Measurements from ENCODE around the gene ZNF804B. TPM values are rescaled to one million over a fixed set of nuclear protein-coding genes. Genes with fewer than 3 reads are reported as not detected.

The ZNF804B gene
- polyA plus RNA-seq, 2 donors, result not detected

GRCh38 chr7:88818552-88818951 lies 59.1 kb downstream of the ZNF804B start:
- Histone ChIP-seq H3K9me3 (ENCODE audit: control insufficient read depth in 2 of 2, insufficient read depth in 1 of 2, low read depth in 1 of 2, low read length in 1 of 2) (no peaks in the 10 kb centered on the region), H3K36me3 (ENCODE audit: control insufficient read depth in 2 of 2, insufficient read depth in 2 of 2, low read length in 1 of 2) (no peaks in the 10 kb centered on the region), H3K27me3 (ENCODE audit: control insufficient read depth in 1 of 2, insufficient read depth in 2 of 2, low read length in 2 of 2) (no peaks in the 10 kb centered on the region), H3K4me3 (ENCODE audit: low read depth in 1 of 2, low read length in 2 of 2) (no peak overlapping the region), H3K27ac (ENCODE audit: low read depth in 2 of 2, low read length in 1 of 2) (no peak overlapping the region), H3K4me1 (ENCODE audit: control insufficient read depth in 2 of 2, insufficient read depth in 2 of 2, low read length in 1 of 2) (no peaks in the 10 kb centered on the region)

GRCh38 chr7:88826222-88826621 lies 66.7 kb downstream of the ZNF804B start:
- no peaks in the 10 kb centered on the region for H3K36me3 ChIP-seq (ENCODE audit: control insufficient read depth in 2 of 2, insufficient read depth in 2 of 2, low read length in 1 of 2)
- no peaks in the 10 kb centered on the region for H3K27me3 ChIP-seq (ENCODE audit: control insufficient read depth in 1 of 2, insufficient read depth in 2 of 2, low read length in 2 of 2)
- no peaks in the 10 kb centered on the region for H3K9me3 ChIP-seq (ENCODE audit: control insufficient read depth in 2 of 2, insufficient read depth in 1 of 2, low read depth in 1 of 2, low read length in 1 of 2)
- 69 to 72% methylated on average over 3 of the region's 3 CpGs for WGBS, 2 donors
- no peak overlapping the region for H3K27ac ChIP-seq (ENCODE audit: low read depth in 2 of 2, low read length in 1 of 2)
- H3K4me3 ChIP-seq (ENCODE audit: low read depth in 1 of 2, low read length in 2 of 2), result no peak overlapping the region
- no peaks in the 10 kb centered on the region for H3K4me1 ChIP-seq (ENCODE audit: control insufficient read depth in 2 of 2, insufficient read depth in 2 of 2, low read length in 1 of 2)

- H3K4me1 ChIP-seq (ENCODE audit: control insufficient read depth in 2 of 2, insufficient read depth in 2 of 2, low read length in 1 of 2), result no peaks in the 10 kb centered on the region
- no peaks in the 10 kb centered on the region for H3K27me3 ChIP-seq (ENCODE audit: control insufficient read depth in 1 of 2, insufficient read depth in 2 of 2, low read length in 2 of 2)
- H3K9me3 ChIP-seq (ENCODE audit: control insufficient read depth in 2 of 2, insufficient read depth in 1 of 2, low read depth in 1 of 2, low read length in 1 of 2), result no peaks in the 10 kb centered on the region
- H3K4me3 ChIP-seq (ENCODE audit: low read depth in 1 of 2, low read length in 2 of 2), result no peak overlapping the region
- 26 to 36% methylated on average over 3 of the region's 3 CpGs for WGBS, 2 donors
- H3K36me3 ChIP-seq (ENCODE audit: control insufficient read depth in 2 of 2, insufficient read depth in 2 of 2, low read length in 1 of 2), result no peaks in the 10 kb centered on the region
- H3K27ac ChIP-seq (ENCODE audit: low read depth in 2 of 2, low read length in 1 of 2), result no peak overlapping the region
Measured at GRCh38 chr7:88835147-88835728, 75.7 kb downstream of the ZNF804B start.

- no peak overlapping the region for H3K4me3 ChIP-seq (ENCODE audit: low read depth in 1 of 2, low read length in 2 of 2)
- H3K4me1 ChIP-seq (ENCODE audit: control insufficient read depth in 2 of 2, insufficient read depth in 2 of 2, low read length in 1 of 2), result no peaks in the 10 kb centered on the region
- no peaks in the 10 kb centered on the region for H3K9me3 ChIP-seq (ENCODE audit: control insufficient read depth in 2 of 2, insufficient read depth in 1 of 2, low read depth in 1 of 2, low read length in 1 of 2)
Measured at GRCh38 chr7:88842201-88842600, 82.7 kb downstream of the ZNF804B start.

GRCh38 chr7:88845091-88845490 lies 85.6 kb downstream of the ZNF804B start:
- WGBS, 2 donors, result 82 to 83% methylated on average over 12 of the region's 12 CpGs
- H3K27ac ChIP-seq (ENCODE audit: low read depth in 2 of 2, low read length in 1 of 2), result no peak overlapping the region
- no peaks in the 10 kb centered on the region for H3K4me1 ChIP-seq (ENCODE audit: control insufficient read depth in 2 of 2, insufficient read depth in 2 of 2, low read length in 1 of 2)
- H3K4me3 ChIP-seq (ENCODE audit: low read depth in 1 of 2, low read length in 2 of 2), result no peak overlapping the region
- H3K9me3 ChIP-seq (ENCODE audit: control insufficient read depth in 2 of 2, insufficient read depth in 1 of 2, low read depth in 1 of 2, low read length in 1 of 2), result no peaks in the 10 kb centered on the region
- no peaks in the 10 kb centered on the region for H3K27me3 ChIP-seq (ENCODE audit: control insufficient read depth in 1 of 2, insufficient read depth in 2 of 2, low read length in 2 of 2)
- H3K36me3 ChIP-seq (ENCODE audit: control insufficient read depth in 2 of 2, insufficient read depth in 2 of 2, low read length in 1 of 2), result no peaks in the 10 kb centered on the region

More at GRCh38 chr7:88842201-88842600, 82.7 kb downstream of the ZNF804B start:
- Histone ChIP-seq H3K27me3 (ENCODE audit: control insufficient read depth in 1 of 2, insufficient read depth in 2 of 2, low read length in 2 of 2) (no peaks in the 10 kb centered on the region), H3K27ac (ENCODE audit: low read depth in 2 of 2, low read length in 1 of 2) (no peak overlapping the region), H3K36me3 (ENCODE audit: control insufficient read depth in 2 of 2, insufficient read depth in 2 of 2, low read length in 1 of 2) (no peaks in the 10 kb centered on the region)

GRCh38 chr7:88851220-88851619 lies 91.7 kb downstream of the ZNF804B start:
- Histone ChIP-seq H3K4me1 (ENCODE audit: control insufficient read depth in 2 of 2, insufficient read depth in 2 of 2, low read length in 1 of 2) (no peaks in the 10 kb centered on the region), H3K36me3 (ENCODE audit: control insufficient read depth in 2 of 2, insufficient read depth in 2 of 2, low read length in 1 of 2) (no peaks in the 10 kb centered on the region), H3K27me3 (ENCODE audit: control insufficient read depth in 1 of 2, insufficient read depth in 2 of 2, low read length in 2 of 2) (no peaks in the 10 kb centered on the region), H3K9me3 (ENCODE audit: control insufficient read depth in 2 of 2, insufficient read depth in 1 of 2, low read depth in 1 of 2, low read length in 1 of 2) (no peaks in the 10 kb centered on the region), H3K4me3 (ENCODE audit: low read depth in 1 of 2, low read length in 2 of 2) (no peak overlapping the region), H3K27ac (ENCODE audit: low read depth in 2 of 2, low read length in 1 of 2) (no peak overlapping the region)
- WGBS, 2 donors, result 89 to 90% methylated on average over 1 of the region's 1 CpG

GRCh38 chr7:88859288-88859687 lies 99.8 kb downstream of the ZNF804B start:
- Histone ChIP-seq H3K4me3 (ENCODE audit: low read depth in 1 of 2, low read length in 2 of 2) (no peak overlapping the region), H3K36me3 (ENCODE audit: control insufficient read depth in 2 of 2, insufficient read depth in 2 of 2, low read length in 1 of 2) (no peaks in the 10 kb centered on the region), H3K9me3 (ENCODE audit: control insufficient read depth in 2 of 2, insufficient read depth in 1 of 2, low read depth in 1 of 2, low read length in 1 of 2) (no peaks in the 10 kb centered on the region), H3K27me3 (ENCODE audit: control insufficient read depth in 1 of 2, insufficient read depth in 2 of 2, low read length in 2 of 2) (no peaks in the 10 kb centered on the region), H3K4me1 (ENCODE audit: control insufficient read depth in 2 of 2, insufficient read depth in 2 of 2, low read length in 1 of 2) (no peaks in the 10 kb centered on the region), H3K27ac (ENCODE audit: low read depth in 2 of 2, low read length in 1 of 2) (no peak overlapping the region)

- Histone ChIP-seq H3K4me3 (ENCODE audit: low read depth in 1 of 2, low read length in 2 of 2) (no peak overlapping the region), H3K27me3 (ENCODE audit: control insufficient read depth in 1 of 2, insufficient read depth in 2 of 2, low read length in 2 of 2) (no peaks in the 10 kb centered on the region), H3K27ac (ENCODE audit: low read depth in 2 of 2, low read length in 1 of 2) (no peak overlapping the region), H3K9me3 (ENCODE audit: control insufficient read depth in 2 of 2, insufficient read depth in 1 of 2, low read depth in 1 of 2, low read length in 1 of 2) (no peaks in the 10 kb centered on the region), H3K36me3 (ENCODE audit: control insufficient read depth in 2 of 2, insufficient read depth in 2 of 2, low read length in 1 of 2) (no peaks in the 10 kb centered on the region), H3K4me1 (ENCODE audit: control insufficient read depth in 2 of 2, insufficient read depth in 2 of 2, low read length in 1 of 2) (no peaks in the 10 kb centered on the region)
- WGBS, 2 donors, result 52 to 54% methylated on average over 2 of the region's 2 CpGs
Measured at GRCh38 chr7:88866265-88866863, 106.9 kb downstream of the ZNF804B start.

GRCh38 chr7:88867158-88867557 lies 107.7 kb downstream of the ZNF804B start:
- H3K4me1 ChIP-seq (ENCODE audit: control insufficient read depth in 2 of 2, insufficient read depth in 2 of 2, low read length in 1 of 2), result no peaks in the 10 kb centered on the region
- no peaks in the 10 kb centered on the region for H3K27me3 ChIP-seq (ENCODE audit: control insufficient read depth in 1 of 2, insufficient read depth in 2 of 2, low read length in 2 of 2)
- H3K9me3 ChIP-seq (ENCODE audit: control insufficient read depth in 2 of 2, insufficient read depth in 1 of 2, low read depth in 1 of 2, low read length in 1 of 2), result no peaks in the 10 kb centered on the region
- H3K27ac ChIP-seq (ENCODE audit: low read depth in 2 of 2, low read length in 1 of 2), result no peak overlapping the region
- H3K4me3 ChIP-seq (ENCODE audit: low read depth in 1 of 2, low read length in 2 of 2), result no peak overlapping the region
- WGBS, 2 donors, result 53 to 81% methylated on average over 2 of the region's 2 CpGs
- H3K36me3 ChIP-seq (ENCODE audit: control insufficient read depth in 2 of 2, insufficient read depth in 2 of 2, low read length in 1 of 2), result no peaks in the 10 kb centered on the region

- no peaks in the 10 kb centered on the region for H3K27me3 ChIP-seq (ENCODE audit: control insufficient read depth in 1 of 2, insufficient read depth in 2 of 2, low read length in 2 of 2)
- H3K9me3 ChIP-seq (ENCODE audit: control insufficient read depth in 2 of 2, insufficient read depth in 1 of 2, low read depth in 1 of 2, low read length in 1 of 2), result no peaks in the 10 kb centered on the region
- no peak overlapping the region for H3K27ac ChIP-seq (ENCODE audit: low read depth in 2 of 2, low read length in 1 of 2)
- no peaks in the 10 kb centered on the region for H3K36me3 ChIP-seq (ENCODE audit: control insufficient read depth in 2 of 2, insufficient read depth in 2 of 2, low read length in 1 of 2)
- no peaks in the 10 kb centered on the region for H3K4me1 ChIP-seq (ENCODE audit: control insufficient read depth in 2 of 2, insufficient read depth in 2 of 2, low read length in 1 of 2)
- no peak overlapping the region for H3K4me3 ChIP-seq (ENCODE audit: low read depth in 1 of 2, low read length in 2 of 2)
- WGBS, 2 donors, result 80 to 85% methylated on average over 1 of the region's 1 CpG
Measured at GRCh38 chr7:88868456-88868855, 109.0 kb downstream of the ZNF804B start.

All from esophagus (tissue), 2 donors.